Measurements from ENCODE around the gene SESN1. TPM values are rescaled to one million over a fixed set of nuclear protein-coding genes. Genes with fewer than 3 reads are reported as not detected.

SESN1 gene
- total RNA-seq, 6 donors from 2014 or later = 26.4 to 71.2 (median 31.3) TPM

DNA sequence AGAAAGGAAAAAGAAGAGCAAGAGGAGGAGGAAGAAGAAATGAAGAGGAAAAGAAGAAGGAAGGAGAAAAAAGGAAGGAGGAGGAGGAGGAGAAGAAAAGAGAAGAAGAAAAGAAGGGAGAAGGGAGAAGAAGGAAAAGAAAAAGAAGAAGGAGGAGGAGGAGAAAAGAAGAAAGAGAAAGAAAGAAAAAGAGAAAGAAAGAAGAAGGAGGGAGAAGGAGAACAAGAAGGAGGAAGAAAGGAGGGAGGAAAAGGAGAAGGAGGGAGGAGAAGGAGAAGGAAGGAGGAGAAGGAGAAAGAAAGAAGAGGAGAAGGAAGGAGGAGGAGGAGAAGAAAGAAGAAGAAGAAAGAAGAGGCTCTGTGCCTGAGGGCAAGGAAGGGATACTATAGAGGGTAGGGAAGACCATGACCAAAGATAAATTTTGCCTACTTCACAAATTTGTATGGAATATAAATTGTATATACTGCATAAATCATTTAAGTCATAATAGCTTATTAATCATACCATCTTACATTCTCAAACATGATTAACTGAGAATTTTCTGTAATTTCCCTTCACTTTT, 55.7 kb downstream of the SESN1 start:
- TF ChIP-seq POLR2A (IDR thresholded peaks at IDR 0.05) (no peak), POLR2AphosphoS5 (IDR thresholded peaks at IDR 0.05) (no peak), EP300 (IDR thresholded peaks at IDR 0.05) (no peak), CTCF (IDR thresholded peaks at IDR 0.05) (no peak)

GRCh38 chr6:109036574-109037294, 57.9 kb downstream of the SESN1 start:
- H3K36me3 ChIP-seq = no peaks in the 10 kb centered on the region
- H3K9me3 ChIP-seq = no peaks in the 10 kb centered on the region
- no peak for DNase-seq
- H3K27ac ChIP-seq = no peak overlapping the region
- no peak overlapping the region for H3K4me3 ChIP-seq
- TF ChIP-seq POLR2AphosphoS5 (IDR thresholded peaks at IDR 0.05) = no peak
- H3K27me3 ChIP-seq = no peaks in the 10 kb centered on the region
- WGBS, 2 donors = 73 to 79% methylated on average over 5 of the region's 5 CpGs
- peak in 1 of 2 donors; percentile 54 for ATAC-seq (ENCODE audit: low FRiP score in 2 of 2)
- peaks cover 0 to 13% (median 0%) of the 10 kb centered on the region in 4 donors for H3K4me1 ChIP-seq

More for the DNA sequence above, 55.7 kb downstream of the SESN1 start:
- Histone ChIP-seq H3K4me1 (peaks cover 0 to 13% (median 0%) of the 10 kb centered on the region in 4 donors), H3K36me3 (no peaks in the 10 kb centered on the region), H3K27me3 (no peaks in the 10 kb centered on the region), H3K4me3 (no peak overlapping the region), H3K9me3 (no peaks in the 10 kb centered on the region), H3K27ac (no peak overlapping the region)
- DNase-seq (no peak), ATAC-seq (ENCODE audit: low FRiP score in 2 of 2) (no peak)

DNA sequence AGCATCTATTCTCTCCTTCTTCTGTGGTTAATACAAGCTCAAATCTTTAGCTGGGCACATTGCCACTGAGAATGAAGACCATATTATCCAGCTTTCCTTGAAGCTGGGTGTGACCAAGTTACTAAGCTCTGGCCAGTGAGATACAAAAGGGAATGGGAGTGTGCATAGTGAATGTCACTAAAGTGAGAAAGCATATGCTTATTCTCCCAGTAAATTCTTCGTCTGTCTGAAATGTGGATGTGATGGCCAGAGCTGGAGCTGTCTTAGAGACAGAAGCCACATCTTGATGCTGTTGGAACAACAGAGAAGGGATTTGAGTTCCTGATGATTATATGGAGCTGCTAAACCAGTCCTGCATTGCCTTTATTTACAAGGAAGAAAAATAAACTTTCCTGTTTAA, 60.1 kb downstream of the SESN1 start:
- ATAC-seq (ENCODE audit: low FRiP score in 2 of 2) = peak in 1 of 2 donors; percentile 38
- Histone ChIP-seq H3K27me3 (no peaks in the 10 kb centered on the region), H3K4me1 (peaks cover 0 to 5% (median 0%) of the 10 kb centered on the region in 4 donors), H3K9me3 (no peaks in the 10 kb centered on the region), H3K27ac (no peak overlapping the region), H3K36me3 (no peaks in the 10 kb centered on the region), H3K4me3 (no peak overlapping the region)
- WGBS, 2 donors = 79 to 86% methylated on average over 1 of the region's 1 CpG
- no peak for DNase-seq
- TF ChIP-seq POLR2AphosphoS5 (IDR thresholded peaks at IDR 0.05) = no peak

- no peak for DNase-seq
- H3K27me3 ChIP-seq = no peaks in the 10 kb centered on the region
- no peak overlapping the region for H3K4me3 ChIP-seq
- no peak overlapping the region for H3K27ac ChIP-seq
- 93 to 100% methylated on average over 2 of the region's 2 CpGs for WGBS, 2 donors
- H3K4me1 ChIP-seq = no peaks in the 10 kb centered on the region
- no peaks in the 10 kb centered on the region for H3K36me3 ChIP-seq
- H3K9me3 ChIP-seq = no peaks in the 10 kb centered on the region
- no peak for TF ChIP-seq POLR2AphosphoS5 (IDR thresholded peaks at IDR 0.05)
- TF ChIP-seq POLR2A (IDR thresholded peaks at IDR 0.05) = no peak
- no peak for TF ChIP-seq EP300 (IDR thresholded peaks at IDR 0.05)
- no peak for TF ChIP-seq CTCF (IDR thresholded peaks at IDR 0.05)
- no peak for ATAC-seq (ENCODE audit: low FRiP score in 2 of 2)
Observed at GRCh38 chr6:109033655-109034054, 61.0 kb downstream of the SESN1 start.

DNA sequence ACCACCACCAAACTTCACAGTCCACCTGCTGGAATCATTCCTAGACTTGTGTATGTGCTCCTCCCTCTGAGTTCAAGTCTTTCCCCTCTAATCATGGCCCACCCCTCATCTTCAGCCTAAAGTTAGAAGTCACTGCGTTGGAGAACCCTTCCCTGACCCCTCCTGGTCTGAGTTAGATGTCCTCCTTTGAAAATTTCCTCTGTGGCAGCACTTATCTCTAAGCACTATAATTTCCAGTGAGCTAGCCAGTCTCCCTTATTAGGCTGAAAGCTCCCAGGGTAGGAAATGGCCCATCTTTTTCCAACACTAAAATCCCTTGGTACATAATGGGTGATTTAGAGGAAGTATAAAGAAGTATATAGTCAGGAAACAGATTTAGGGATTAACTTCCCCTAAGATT, 63.2 kb downstream of the SESN1 start:
- WGBS, 2 donors = 76 to 100% methylated on average over 1 of the region's 1 CpG
- no peaks in the 10 kb centered on the region for H3K27me3 ChIP-seq
- DNase-seq (no peak), ATAC-seq (ENCODE audit: low FRiP score in 2 of 2) (no peak)
- H3K9me3 ChIP-seq = no peaks in the 10 kb centered on the region
- H3K4me3 ChIP-seq = no peak overlapping the region
- H3K27ac ChIP-seq = no peak overlapping the region
- TF ChIP-seq EP300 (IDR thresholded peaks at IDR 0.05) (no peak), POLR2AphosphoS5 (IDR thresholded peaks at IDR 0.05) (no peak), CTCF (IDR thresholded peaks at IDR 0.05) (no peak), POLR2A (IDR thresholded peaks at IDR 0.05) (no peak)
- no peaks in the 10 kb centered on the region for H3K4me1 ChIP-seq
- H3K36me3 ChIP-seq = no peaks in the 10 kb centered on the region

DNA sequence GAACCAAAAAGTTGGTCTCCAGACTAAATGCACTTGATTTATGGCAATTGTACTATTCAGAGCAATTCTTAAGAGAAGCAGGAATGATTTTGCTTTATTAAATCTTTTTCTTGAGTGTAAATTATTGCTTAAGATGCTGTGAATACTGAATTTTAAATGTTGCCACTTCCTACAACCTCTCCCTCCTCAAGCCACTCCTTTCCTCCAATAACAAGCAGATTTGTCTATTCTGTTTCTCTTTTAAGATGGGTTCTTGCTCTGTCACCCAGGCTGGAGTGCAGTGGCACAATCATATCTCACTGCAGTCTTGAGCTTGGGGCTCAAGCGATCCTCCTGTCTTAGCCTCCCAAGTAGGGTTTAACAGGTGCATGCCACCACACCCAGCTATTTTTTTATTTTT, 65.3 kb downstream of the SESN1 start:
- ATAC-seq (ENCODE audit: low FRiP score in 2 of 2) (no peak), DNase-seq (no peak)
- Histone ChIP-seq H3K27ac (no peak overlapping the region), H3K9me3 (no peaks in the 10 kb centered on the region), H3K4me1 (no peaks in the 10 kb centered on the region), H3K27me3 (no peaks in the 10 kb centered on the region), H3K36me3 (no peaks in the 10 kb centered on the region), H3K4me3 (no peak overlapping the region)
- 100% methylated on average over 1 of the region's 1 CpG for WGBS, 2 donors
- no peak for TF ChIP-seq POLR2A (IDR thresholded peaks at IDR 0.05)
- TF ChIP-seq EP300 (IDR thresholded peaks at IDR 0.05) = no peak
- TF ChIP-seq POLR2AphosphoS5 (IDR thresholded peaks at IDR 0.05) = no peak
- TF ChIP-seq CTCF (IDR thresholded peaks at IDR 0.05) = no peak

All from upper lobe of left lung (tissue), 6 donors.